Frontal cortex (tissue), 4 donors: ENCODE data around the gene TRIO. TPM values are rescaled to one million over a fixed set of nuclear protein-coding genes. Genes with fewer than 3 reads are reported as not detected.
A peak's percentile ranks its signal among the peaks of the same experiment; 100 is the strongest.

Experiments
- DNase-seq, 2 donors: peaks; one replicate each; pipeline ENCODE4 v3.0.0; 2012; ENCODE audit warnings: low spot score in 2 of 2
- FAIRE-seq: peaks from 2 replicates; lab custom pipeline; 2012; peaks lifted over from hg19 to GRCh38; lab: Jason Lieb, UNC
- total RNA-seq: library from RNA; depleted of rRNA; stranded (reverse); fragments of >200 nt; gene quantifications from one replicate; pipeline ENCODE4 v1.2.3, GENCODE V29; 2014
- donor health status: control.
- donor health status: control.
- donor health status: control.

TRIO gene
- total RNA-seq, 1 donor from 2014 or later = 310 TPM

DNA sequence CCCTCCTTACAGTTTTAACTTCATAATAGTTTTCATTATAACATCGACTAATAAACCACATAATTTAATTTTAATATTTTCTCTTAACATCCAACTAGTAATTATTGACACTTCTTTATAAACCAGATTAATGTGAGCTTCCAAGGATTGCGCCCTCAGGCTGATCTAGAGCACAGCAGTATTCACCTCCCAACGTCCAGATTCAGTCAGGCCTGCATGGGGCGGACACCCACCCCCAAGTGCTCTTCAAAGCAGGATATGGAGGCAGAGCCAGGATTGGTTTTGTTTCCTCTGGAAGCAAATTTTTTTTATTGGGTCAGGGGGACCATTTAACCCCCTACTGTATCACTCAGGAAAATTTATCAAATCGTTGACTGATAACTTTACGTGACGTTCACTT, 215.4 kb downstream of the TRIO start:
- no peak for FAIRE-seq
- DNase-seq = no peak

DNA sequence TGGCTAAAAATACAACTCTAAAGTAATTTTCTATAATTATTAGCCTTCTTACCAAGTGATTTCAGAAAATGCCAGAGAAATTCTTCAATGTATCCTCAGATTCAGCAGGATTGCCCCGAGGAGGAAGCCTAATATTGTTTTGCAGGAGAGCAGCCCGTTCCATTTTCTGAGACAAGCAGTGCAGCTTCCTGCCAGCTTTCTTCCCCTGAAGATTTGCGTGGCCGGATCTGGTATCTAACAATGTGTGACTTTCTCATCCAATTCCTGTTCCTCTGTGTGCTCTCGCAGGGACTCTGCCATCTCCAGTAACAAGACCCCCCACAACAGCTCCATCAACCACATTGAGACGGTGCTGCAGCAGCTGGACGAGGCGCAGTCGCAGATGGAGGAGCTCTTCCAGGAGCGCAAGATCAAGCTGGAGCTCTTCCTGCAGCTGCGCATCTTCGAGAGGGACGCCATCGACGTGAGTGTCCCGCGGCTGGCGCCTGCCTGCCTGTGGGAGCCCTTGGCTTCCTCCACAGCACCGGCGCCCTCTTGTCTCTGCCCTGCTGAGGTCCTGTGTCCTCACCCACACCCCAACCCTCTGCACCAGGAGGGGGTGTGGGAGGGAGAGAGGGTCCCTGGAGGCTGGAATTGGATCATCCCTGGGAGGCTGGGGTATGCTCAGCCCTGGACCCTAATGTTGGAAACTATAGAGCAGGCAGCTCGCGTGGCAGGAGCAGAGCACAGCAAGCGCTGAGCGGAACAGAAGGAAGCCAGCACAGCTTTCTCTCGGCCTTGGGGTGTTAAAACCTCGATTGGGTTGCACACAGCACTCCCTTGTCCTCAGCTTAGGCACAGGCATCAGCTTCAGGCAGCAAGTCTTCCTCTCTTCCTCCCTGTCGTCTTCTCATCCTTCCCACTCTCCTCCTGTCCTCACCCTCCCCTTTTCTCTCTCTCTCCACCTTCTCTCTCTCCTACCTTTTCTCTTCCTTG, 216.2 kb downstream of the TRIO start:
- FAIRE-seq = no peak
- DNase-seq = no peak

DNA sequence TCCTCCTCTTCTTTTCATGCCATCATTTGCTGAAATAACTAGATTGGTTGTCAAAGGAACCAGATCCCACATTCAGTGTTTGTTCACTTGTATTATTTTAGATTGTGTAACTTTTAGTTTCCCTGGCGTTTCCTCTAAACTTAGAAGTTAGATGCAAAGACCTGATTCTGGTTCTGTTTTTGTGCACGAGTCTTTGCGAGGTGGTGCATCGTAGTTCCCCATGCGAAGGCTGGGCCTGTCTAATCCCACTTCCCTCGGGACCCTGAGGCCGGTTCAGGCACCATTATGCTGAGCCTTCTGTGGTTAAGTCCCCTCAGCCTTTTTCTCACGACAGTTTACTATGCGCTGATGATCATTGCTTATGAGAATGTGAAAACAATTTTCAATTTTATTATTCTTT, 219.3 kb downstream of the TRIO start:
- DNase-seq = no peak
- no peak for FAIRE-seq

DNA sequence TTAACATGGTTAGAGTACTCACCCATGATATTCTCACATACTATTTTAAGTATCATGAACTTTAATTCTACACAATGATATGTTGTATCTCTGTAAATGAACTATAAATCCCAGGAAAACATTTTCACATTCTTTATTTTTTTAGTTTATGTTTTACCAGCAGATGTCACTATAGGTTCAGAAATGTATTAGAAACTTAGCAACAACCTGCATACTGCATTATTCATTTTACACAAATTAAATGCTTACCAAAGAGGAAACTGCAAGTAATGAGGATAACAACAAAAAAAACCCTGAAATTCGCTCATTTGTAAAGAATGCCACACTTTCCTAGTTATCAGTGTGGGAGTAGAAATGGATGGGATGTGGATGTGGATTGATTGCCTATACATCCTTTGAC, 221.0 kb downstream of the TRIO start:
- peak; percentile 21 for FAIRE-seq
- no peak for DNase-seq

DNA sequence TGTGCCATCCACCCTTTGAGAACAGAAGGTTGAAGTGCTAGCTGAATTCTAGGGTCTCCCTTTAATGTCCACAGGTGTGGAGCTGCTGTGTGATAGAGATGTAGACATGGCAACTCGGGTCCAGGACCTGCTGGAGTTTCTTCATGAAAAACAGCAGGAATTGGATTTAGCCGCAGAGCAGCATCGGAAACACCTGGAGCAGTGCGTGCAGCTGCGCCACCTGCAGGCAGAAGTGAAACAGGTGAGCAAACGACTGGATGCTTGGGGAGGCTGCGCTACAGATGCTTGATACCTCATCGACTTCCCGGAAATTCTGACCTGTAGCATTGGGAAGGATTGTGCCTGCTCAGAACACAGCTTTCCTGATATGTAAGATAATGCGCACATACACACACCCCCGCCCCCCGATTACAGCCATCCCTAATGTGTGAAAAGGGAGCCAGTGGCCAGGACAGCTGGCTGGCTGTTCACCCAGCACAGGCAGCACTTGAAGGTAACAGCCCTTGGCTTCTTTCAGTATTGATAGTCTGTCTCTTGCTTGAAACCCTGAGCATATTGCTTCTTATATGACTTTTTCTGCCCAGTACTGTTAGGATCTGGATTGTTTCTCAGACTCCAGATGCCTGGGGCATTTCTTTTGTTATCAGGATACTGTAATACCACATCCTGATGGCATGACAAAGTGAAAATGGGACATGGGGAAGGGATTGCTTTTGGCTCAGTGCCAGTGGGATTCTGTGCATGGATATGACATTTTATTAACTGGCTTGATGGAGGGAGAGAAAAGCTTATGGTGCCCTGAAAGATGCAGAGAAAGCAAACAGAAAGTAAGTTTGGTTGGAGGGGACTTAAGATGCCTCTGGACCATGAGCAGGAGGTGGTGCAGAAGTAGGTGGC, 221.7 kb downstream of the TRIO start:
- FAIRE-seq (no peak), DNase-seq (no peak)

DNA sequence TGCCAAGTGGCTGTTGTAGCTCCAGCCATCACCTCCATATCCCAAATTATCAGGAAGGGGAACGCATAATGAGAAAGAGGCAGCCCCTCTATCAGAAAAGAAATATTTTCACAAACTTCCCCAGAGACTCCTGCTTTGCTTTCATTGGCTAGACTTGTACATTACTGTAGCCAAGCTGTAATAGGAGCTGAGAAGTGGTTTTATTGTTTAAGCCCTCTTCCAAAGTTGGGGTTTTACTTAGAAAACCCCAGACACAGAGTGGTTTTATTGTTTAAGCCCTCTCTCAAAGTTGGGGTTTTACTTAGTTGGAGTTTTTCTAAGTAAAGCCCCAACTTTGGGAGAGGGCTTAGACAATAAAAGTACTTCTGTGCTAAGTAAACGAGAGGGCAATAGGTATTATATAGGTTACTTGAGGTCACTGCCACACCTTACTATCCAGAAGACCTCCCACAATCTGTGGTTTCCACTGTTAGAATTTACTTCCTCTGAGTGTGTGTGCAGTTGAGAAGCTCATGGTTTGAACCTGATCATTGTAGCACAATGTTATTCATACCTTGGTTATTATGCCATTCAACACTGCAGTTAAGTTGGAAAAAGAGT, 222.8 kb downstream of the TRIO start:
- no peak for DNase-seq
- FAIRE-seq = no peak

DNA sequence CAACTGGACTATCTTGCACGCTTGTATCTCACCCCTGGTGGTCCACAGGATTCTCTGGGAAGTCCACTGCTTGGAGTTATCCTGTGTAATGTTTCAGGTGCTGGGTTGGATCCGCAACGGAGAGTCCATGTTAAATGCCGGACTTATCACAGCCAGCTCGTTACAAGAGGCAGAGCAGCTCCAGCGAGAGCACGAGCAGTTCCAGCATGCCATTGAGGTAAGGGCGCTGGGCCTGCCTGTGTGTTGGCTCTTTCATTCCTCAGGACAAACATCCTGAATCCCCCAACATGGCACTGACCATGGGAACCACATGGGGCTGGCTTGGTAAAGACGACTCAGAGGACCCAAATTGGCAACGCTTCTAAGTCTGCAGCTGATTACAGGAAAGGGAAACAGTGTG, 223.6 kb downstream of the TRIO start:
- no peak for FAIRE-seq

DNA sequence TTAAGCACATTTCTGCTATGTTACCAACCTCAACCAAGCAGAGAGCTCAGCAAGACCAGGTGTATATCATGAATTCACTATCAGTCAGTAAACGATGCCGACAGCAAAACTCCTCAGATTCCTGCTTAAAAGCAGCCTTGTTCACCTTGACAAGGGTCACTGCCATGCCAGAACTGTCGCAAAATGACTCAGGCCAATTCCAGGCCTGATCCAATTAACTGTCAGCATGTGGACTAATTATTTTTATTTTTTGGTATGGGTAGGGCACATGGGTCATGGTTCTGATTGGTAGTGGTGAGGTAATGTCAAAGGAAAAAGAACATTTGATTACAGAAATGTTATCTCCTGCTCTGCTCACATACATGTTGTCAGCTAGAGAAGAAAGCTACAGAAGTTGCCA, 224.2 kb downstream of the TRIO start:
- FAIRE-seq (no peak), DNase-seq (no peak)

More for the DNA sequence above, 223.6 kb downstream of the TRIO start:
- no peak for DNase-seq

DNA sequence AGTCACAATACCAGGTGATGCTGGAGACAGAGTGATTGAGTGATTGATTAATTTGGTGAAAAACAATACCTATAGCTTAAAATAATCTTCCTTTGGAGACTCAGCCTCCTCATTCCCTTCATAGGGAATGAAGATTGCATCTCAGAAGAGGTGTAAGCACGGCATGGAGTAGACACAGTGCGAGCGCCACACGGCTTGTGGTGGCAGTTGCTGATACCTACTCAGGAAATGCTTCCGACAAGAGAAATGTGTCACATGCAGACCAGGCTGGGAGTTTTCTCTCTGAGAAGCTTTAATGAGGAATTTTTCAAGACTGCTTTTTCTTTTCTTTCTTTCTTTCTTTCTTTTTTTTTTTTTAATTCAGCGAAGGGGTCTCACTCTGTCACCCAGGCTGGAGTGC, 226.6 kb downstream of the TRIO start:
- FAIRE-seq (no peak), DNase-seq (no peak)

DNA sequence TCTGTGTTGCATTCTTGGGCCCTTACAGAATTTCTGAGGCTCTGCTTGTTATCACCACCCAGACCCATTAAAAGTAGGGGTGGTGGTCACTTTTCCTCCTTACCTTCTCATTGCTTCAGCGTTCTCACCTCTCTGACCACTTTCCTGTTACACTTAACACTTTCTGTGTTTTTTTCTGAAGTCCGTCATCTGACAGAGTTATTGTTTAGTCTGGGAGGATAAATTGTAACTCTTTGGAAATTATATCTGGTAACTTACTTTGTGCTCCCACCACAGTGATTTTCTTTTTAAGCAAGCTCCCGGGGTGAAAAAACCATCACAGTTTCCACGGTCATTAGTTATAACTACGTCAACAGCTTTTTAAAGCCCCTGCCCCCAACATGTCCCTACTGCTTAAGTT, 227.2 kb downstream of the TRIO start:
- DNase-seq (no peak), FAIRE-seq (no peak)

DNA sequence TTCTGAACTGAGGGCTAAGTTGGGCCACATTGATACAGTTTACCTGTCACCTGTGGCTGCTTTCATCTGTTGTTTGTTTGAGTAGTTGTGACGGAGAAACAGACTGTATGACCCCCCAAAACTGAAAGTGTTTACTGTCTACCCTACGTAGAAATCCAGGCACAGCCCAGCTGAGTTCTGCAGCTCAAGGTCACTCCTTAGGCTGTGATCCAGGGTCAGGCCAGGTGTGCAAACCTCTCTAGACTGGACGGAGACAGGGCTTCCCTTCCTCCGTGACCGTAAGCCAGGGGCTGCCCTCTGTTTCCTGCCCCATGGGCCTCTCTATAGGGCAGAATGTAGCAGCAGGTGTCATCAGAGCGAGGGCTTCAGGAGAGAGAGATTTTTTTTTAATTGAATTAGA, 230.5 kb downstream of the TRIO start:
- DNase-seq = no peak
- FAIRE-seq = no peak

DNA sequence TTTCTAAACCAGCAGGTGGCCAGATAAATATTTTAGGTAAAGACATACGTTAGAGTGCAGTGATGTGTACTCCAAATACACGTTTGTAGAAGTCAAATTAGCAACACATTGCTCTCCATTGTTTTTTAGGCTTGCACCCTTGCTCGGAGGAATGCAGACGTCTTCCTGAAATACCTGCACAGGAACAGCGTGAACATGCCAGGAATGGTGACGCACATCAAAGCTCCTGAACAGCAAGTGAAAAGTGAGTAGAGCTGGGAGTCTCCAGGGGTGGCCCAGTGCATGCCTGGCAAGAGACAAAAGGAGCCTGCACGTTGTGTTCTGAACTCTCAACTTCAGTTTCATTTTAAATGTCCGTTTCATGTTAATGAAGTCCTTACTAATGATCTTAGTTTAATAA, 231.0 kb downstream of the TRIO start:
- no peak for FAIRE-seq
- no peak for DNase-seq

DNA sequence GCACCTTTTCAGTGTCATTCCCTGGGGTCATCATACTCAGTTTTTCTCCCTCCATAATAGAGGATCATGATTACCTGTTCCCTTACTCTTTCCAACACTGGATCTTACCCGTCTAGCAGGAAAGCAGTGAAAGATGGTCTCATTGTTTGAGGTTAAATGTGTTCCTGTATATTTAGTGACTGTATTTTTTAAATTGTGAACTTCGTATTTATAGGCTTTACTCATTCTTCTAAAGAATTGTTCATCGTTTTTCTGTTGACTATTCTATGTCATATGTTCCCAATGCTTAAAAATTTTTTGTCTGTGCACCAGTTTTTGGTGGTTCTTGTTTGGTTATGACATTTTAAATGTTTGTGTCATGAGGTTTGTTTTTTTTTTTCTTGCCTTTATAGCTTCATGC, 233.6 kb downstream of the TRIO start:
- FAIRE-seq (no peak), DNase-seq (no peak)

DNA sequence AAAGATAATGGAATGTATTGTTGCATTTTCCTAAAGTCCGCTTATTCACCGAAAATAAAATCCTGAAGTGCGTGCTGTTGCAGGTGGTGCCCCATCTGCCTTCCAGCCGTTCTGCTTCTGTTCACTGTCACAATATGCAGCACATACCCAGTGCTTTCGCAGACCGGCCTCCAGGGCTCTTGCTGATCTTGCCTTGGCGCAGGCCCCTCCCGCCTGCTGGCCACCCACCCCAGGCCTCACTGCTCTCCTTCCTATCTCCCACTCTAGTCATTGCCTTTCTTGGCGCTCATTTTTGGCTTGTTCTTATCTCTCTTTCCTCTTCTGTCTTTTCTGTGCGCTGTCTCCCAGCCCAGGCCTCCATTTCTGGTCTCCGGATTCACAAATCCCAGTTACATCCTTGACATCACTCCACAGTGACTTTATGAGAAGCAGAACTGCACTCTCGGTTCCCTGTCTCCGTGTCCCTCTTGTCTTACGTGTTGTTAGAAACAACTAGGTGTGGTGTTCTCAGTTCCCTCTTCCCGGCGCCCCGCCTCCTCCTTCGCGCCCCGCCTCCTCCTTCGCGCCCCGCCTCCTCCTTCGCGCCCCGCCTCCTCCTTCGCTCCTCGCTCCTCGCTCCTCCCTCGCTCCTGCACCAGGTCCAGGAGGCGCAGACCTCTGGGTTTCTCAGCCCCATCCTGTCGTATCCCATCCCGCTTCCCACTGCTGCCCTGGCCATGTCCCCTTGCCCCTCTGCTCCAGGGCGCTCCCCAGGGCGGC, 236.8 kb downstream of the TRIO start:
- FAIRE-seq (no peak), DNase-seq (no peak)

DNA sequence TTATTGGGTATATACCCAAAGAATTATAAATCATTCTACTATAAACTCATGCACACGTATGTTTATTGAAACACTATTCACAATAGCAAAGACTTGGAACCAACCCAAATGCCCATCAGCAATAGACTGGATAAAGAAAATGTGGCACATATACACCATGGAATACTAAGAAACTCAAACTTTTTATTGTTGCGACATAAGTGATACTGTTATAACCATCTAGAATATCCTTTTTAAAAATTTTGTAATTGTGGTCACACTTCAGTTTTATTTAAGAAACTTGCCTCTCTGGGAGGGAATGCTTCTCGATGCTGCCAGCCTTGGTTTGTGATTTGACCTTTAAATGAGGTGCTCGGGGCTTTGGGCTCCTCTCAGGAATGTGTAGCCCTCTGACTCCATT, 237.6 kb downstream of the TRIO start:
- FAIRE-seq = no peak
- no peak for DNase-seq

DNA sequence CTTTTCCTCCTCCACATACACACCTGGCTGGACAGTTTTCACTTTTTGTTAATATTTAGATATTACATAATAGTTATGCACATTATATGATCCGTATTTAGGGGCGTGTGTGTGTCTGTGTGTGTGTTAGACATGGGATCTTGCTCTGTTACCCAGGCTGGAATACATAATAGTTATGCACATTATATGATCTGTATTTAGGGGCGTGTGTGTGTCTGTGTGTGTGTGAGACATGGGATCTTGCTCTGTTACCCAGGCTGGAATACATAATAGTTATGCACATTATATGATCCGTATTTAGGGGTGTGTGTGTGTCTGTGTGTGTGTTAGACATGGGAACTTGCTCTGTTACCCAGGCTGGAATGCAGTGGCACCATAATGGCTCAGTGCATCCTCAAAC, 239.5 kb downstream of the TRIO start:
- no peak for FAIRE-seq
- no peak for DNase-seq

DNA sequence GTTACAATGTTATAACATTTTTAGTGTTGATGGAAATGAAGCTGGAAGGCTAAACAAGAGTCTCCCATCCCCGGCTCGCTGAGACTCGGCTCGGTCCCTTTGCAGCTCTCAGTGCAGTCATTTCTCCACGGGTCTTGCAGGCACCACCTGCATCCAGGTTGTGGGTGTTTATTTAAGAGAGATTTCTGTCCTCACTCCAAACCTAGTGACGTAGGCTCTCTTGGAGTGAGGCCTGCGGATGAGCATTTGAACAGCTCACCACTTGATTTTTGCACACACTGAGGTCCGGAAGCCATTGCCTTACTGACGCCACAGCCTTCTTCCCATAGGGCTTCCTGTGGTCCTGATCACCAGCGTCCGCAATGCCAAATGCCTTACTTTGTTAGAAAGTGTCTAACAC, 240.8 kb downstream of the TRIO start:
- DNase-seq (no peak), FAIRE-seq (no peak)

DNA sequence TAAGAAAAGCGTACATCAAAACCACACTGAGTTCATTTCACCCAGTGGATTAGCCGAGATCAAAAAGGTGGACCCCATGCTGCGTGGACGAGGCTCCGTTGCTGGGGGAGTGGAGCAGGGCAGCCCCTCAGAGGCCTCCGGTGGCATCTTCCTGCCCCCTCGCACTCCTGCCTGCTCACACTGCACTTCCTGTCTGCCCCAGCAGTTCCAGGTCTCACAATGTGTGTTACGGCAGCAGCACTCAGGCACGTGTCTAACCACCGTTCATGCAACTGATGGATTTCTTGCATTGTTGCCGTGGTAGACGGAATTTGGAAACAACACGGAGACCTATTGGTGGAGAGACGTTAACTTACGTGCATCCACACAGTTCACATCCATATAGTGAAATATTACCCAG, 241.9 kb downstream of the TRIO start:
- FAIRE-seq = no peak
- DNase-seq = no peak

DNA sequence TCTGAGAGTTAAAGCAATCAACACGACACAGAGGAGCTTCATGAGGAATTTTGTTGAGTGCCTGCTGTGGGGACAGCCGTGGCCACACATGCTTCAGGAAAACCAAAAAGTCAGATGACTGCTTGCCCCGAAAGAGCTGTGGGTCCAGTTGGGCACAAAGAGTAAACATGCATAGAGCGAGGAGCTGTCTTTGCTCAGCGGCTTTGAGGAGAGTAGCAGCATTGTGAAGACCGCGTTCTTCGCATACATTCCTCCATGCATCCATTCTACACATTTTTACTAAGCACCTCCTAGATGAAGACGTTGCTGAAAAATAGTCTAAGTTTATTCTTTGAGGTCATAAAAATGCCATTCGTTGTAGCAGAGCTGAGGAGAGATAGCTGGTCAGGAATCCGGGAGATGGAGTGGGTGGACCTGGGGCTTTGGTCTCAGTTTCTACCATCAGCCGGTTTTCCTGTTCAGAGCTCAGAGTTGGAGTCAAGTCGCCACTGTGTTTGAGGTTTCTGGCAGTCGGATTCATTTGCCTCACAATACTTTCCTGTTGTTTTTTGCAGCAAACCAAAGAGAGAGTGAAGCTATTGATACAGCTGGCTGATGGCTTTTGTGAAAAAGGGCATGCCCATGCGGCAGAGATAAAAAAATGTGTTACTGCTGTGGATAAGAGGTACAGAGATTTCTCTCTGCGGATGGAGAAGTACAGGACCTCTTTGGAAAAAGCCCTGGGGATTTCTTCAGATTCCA, 243.9 kb downstream of the TRIO start:
- FAIRE-seq = no peak
- no peak for DNase-seq
